NK-92 (cell line): ENCODE data around the gene SEC22A.
"Not testable (repeated sequence)": the region's sequence is repeated elsewhere in the genome, so short reads cannot be mapped to it uniquely, and the experiment has no call there.

ENCODE experiments used
- DNase-seq: peaks from one replicate; lab custom pipeline; 2025; ENCODE audit not compliant: unreplicated experiment; lab: John Stamatoyannopoulos, UW

The SEC22A gene

GRCh38 chr3:123169930-123170329, 31.8 kb upstream of the SEC22A start:
- no peak for DNase-seq

GRCh38 chr3:123180791-123181190, 21.0 kb upstream of the SEC22A start:
- no peak for DNase-seq

- no peak for DNase-seq
Observed at GRCh38 chr3:123186695-123187094, 15.0 kb upstream of the SEC22A start.

DNA sequence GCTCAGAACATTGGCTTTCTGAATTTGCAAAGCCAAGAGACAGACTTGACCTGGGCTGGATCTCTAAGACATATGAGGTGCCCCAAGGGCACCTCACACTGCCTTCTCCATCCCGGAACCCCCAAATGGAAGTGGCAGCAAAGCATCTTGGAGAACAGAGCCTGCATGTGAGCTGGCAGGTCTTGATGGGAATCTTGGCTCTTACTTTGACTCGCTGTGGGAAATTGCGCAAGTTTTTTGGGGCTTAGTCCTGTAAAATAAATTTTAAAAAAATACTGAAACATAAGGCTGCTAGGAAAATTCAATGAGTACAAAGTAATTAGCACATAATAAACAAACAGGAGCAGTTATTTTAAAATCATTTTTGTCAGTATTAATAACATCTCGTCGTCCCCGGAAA, 13.7 kb upstream of the SEC22A start:
- DNase-seq: no peak

- DNase-seq: no peak
Observed at GRCh38 chr3:123193448-123194101, 8.2 kb upstream of the SEC22A start.

DNA sequence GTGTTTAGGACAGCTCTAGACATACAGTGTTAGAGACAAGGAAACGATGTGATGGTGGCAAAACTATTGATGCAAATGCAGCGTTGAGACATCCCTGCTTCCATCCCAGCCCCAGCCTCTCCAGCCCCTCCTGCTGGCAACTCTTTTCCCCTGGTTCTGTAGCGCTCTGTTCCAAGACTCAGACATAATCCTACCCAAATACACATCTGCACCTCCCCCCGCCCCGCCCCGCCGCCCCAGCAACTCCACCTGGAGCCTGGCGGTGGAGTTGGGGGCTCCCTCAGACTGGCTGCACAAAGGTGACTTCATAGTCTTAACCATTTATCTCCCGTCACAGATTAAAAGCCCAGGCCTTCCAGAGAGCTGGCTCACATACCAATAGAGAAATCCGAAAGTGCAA, 7.2 kb upstream of the SEC22A start:
- DNase-seq: no peak

GRCh38 chr3:123198372-123198771, 3.4 kb upstream of the SEC22A start:
- DNase-seq: no peak

DNA sequence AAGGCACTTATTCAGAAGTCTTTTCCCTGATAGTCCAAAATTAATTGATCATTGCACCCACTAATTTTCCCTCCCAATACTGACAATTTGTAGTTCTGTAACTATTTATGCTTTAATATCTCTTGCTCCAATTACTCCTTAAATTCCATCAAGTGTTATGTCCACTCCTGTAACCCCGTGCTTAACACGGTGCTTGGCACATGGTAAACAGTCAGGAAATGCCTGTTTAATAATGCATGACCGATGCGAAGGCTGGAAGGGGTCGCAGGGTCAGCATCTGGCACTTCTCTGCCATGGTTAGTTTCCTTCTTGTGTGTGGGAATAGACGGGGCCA, 553 bp upstream of the SEC22A start:
- no peak for DNase-seq

GRCh38 chr3:123202451-123202850, 708 bp downstream of the SEC22A start:
- DNase-seq: no peak

DNA sequence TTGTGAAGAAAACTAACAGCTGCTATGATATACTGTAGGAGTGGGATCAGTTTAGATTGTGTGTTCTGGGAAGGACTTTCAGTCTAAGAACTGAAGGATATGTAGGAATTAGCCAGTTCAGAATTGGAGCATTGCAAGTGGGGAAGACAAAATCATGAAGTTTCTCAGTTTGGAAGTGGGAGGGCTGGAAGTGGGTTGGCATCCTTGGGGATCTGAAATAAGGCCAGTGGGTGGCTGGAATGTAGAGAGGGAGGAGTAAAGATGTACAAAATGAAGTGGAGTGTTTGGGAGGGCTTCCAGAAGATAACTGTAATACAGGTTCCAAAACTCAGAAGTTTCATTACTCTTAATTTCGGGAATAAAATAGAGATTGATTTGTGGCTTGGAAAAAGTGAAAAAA, 17.2 kb downstream of the SEC22A start:
- no peak for DNase-seq

- DNase-seq: not testable (repeated sequence)
Observed at GRCh38 chr3:123221369-123221768, 19.6 kb downstream of the SEC22A start.

- no peak for DNase-seq
Observed at GRCh38 chr3:123225016-123225415, 23.3 kb downstream of the SEC22A start.

DNA sequence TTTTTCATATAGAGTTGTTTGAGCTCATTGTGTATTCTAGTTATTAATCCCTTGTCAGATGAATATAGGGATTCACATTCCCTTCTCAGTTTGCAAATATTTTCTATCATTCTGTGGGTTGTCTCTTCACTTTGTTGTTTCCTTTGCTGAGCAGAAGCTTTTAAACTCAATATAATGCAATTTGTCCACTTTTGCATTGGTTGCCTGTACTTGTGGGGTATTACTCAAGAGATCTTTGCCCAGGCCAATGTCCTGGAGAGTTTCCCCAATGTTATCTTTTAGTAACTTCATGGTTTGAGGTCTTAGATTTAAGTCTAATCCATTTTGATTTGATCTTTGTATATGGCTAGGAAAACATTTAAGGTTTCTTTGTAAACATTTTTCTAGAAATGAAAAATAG, 24.8 kb downstream of the SEC22A start:
- DNase-seq: no peak

GRCh38 chr3:123229145-123229544, 27.4 kb downstream of the SEC22A start:
- DNase-seq: no peak

DNA sequence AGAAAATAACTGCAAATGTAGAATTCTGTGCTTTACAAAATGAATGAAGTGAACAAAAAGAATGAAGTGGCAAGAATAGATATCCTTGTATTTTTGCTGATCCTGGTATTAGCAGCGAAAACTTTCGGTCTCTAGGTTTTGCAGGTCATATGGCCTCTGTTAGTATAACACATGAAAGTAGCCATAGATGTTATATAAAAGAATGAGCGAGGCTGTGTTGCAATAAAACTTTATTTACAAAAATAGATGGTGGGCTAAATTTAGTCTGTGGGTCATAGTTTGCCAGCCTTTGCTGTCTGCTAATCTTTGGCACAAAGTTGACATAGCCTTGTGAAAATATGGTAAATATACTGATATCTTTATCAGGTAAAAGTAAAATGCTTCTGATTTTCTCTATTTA, 35.2 kb downstream of the SEC22A start:
- DNase-seq: no peak

DNA sequence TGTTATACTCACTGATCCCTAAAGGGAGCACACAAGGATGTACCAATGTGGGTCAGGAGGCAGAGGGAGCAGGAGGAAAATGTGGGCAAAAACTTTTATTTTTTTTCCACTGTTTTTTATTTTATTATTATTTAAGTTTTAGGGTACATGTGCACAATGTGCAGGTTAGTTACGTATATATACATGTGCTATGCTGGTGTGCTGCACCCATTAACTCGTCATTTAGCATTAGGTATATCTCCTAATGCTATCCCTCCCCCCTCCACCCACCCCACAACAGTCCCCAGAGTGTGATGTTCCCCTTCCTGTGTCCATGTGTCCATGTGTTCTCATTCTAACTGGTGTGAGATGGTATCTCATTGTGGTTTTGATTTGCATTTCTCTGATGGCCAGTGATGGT, 37.4 kb downstream of the SEC22A start:
- not testable (repeated sequence) for DNase-seq

GRCh38 chr3:123239756-123240155, 38.0 kb downstream of the SEC22A start:
- DNase-seq: no peak

DNA sequence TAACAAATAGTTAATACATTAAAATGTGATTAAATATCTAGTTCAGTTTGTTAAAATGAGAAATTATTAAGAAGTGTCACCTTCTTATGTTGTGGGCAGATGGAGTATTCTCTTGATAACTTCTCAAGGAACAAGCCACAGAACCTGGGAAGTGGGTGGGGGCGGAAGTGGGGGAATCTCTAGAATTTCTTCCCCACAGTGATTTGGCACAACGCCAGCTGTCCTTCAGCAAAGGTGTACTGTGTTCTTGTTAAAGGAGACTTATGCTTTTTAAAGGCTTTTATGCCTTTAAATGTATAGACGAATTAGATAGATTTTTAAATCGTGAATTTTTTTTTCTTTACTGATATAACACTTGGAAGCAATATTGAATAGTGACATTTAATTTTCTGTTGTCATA, 42.4 kb downstream of the SEC22A start:
- no peak for DNase-seq

GRCh38 chr3:123246866-123247265, 45.1 kb downstream of the SEC22A start:
- DNase-seq: no peak

DNA sequence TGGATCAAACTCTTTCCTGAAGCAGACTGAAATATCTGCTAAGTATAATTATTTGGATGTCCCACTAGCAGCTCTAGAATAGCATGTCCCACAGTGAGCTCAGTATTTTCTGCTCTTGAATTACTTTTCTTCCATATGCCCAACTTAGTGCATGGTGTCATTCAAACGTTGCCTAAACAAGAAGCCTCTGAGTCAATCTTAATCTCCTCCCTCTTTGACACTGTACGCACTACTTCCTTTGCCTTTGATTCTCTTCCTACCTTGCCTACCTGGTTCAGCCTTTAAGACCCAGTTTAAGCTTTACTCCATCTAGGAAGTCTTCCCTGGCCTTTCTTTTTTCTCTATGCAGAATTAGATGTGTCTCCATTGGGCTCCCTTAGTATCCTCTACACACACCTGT, 54.5 kb downstream of the SEC22A start:
- no peak for DNase-seq

GRCh38 chr3:123258359-123258758, 56.6 kb downstream of the SEC22A start:
- no peak for DNase-seq

DNA sequence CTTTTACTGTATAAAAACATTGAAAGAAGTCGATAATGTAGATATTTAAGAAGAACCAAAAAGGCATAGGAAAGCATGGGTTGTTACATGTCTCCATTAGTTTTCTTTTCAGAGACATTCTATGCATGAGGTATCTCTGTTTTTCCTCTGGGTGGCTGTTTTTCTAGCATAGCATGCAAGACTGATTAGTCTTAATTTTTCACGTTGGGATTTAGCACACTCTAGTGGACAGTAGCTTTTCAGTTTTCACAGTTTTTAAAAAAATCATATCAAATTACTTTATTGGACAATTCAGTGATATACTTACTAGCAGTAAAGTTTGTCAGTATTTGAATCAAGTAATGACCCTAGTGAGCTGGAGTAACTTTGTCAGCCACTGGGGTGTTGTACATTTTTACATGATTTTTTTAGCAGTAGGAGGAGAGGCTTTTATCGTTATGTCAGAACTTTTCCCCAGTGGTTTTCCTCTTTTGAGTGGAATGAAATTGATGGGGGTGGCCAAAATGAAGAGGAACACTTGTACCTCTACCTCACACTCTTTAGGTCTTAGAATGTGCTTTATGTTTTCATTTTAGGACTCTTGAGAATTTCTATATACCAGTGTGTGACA, 57.2 kb downstream of the SEC22A start:
- DNase-seq: no peak

DNA sequence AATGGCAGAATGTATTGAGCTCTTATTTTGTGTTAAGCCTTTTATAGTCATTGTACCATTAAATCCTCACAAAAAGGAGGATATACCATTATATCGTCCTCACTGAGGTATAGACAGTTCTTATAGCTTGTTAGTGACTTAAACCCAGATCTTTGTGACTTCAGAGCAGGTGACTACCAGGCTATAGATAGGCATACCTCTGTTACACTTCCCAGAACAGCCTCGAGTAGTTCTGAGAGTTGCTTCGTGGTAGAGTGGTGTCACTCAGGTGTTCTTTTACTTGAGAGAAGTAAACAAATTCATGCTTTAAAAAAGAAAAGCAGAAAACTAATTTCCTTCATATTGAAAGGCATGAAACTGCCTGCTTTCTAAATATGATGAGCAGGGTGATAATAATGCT, 59.9 kb downstream of the SEC22A start:
- DNase-seq: no peak
